D341Med (cell line): ENCODE measurements around the gene DNAJB11.

ENCODE experiments used
- DNase-seq: peaks from one replicate; pipeline ENCODE4 v3.0.0; 2012; ENCODE audit warnings: low spot score

Gene DNAJB11

GRCh38 chr3:186596568-186597287, 26.2 kb downstream of the DNAJB11 start:
- no peak for DNase-seq

GRCh38 chr3:186598108-186598784, 27.7 kb downstream of the DNAJB11 start:
- DNase-seq, result no peak

GRCh38 chr3:186598794-186599141, 28.2 kb downstream of the DNAJB11 start:
- DNase-seq, result no peak

- no peak for DNase-seq
Observed at GRCh38 chr3:186599142-186599784, 28.7 kb downstream of the DNAJB11 start.

GRCh38 chr3:186599785-186600166, 29.3 kb downstream of the DNAJB11 start:
- DNase-seq, result no peak

- DNase-seq, result no peak
Observed at GRCh38 chr3:186600896-186601295, 30.4 kb downstream of the DNAJB11 start.

GRCh38 chr3:186603159-186603558, 32.6 kb downstream of the DNAJB11 start:
- DNase-seq, result no peak

GRCh38 chr3:186605078-186605477, 34.6 kb downstream of the DNAJB11 start:
- DNase-seq, result no peak

GRCh38 chr3:186605561-186606545, 35.3 kb downstream of the DNAJB11 start:
- no peak for DNase-seq

- no peak for DNase-seq
Observed at GRCh38 chr3:186608624-186609215, 38.2 kb downstream of the DNAJB11 start.

- DNase-seq, result peak; percentile 54
Observed at GRCh38 chr3:186609247-186609868, 38.8 kb downstream of the DNAJB11 start.

- DNase-seq, result no peak
Observed at GRCh38 chr3:186612065-186612464, 41.5 kb downstream of the DNAJB11 start.

GRCh38 chr3:186612721-186613636, 42.5 kb downstream of the DNAJB11 start, which contains the start of gene AHSG:
AHSG (plus strand) TSS chr3:186613060; CDS start chr3:186613142, 82 bp downstream.
- DNase-seq, result no peak

GRCh38 chr3:186613637-186614265, 43.2 kb downstream of the DNAJB11 start:
- DNase-seq, result no peak

GRCh38 chr3:186614266-186614596, 43.7 kb downstream of the DNAJB11 start:
- DNase-seq, result no peak

GRCh38 chr3:186614597-186615483, 44.3 kb downstream of the DNAJB11 start:
- DNase-seq, result peak; percentile 85

GRCh38 chr3:186616299-186616617, 45.7 kb downstream of the DNAJB11 start:
- DNase-seq, result no peak

GRCh38 chr3:186617036-186617946, 46.8 kb downstream of the DNAJB11 start:
- peak; percentile 93 for DNase-seq
